SK-N-SH (cell line): ENCODE data around the gene JPT2.

Experiments
- CHD2 ChIP-seq: fragments of 150-350 bp; IDR thresholded peaks from 2 replicates; pipeline ENCODE4 v1.6.1; 2018; ENCODE audit warnings: low read length; ENCODE audit not compliant: partially characterized antibody
- EP300 ChIP-seq, 2 experiments: IDR thresholded peaks; 2 replicates each; pipeline versions ENCODE4 v1.4.0 to v1.6.1; 2012; ENCODE audit warnings: borderline replicate concordance in 1 of 2, low read depth in 1 of 2, low read length in 1 of 2
- FOXM1 ChIP-seq: IDR thresholded peaks from 2 replicates; pipeline ENCODE4 v1.4.0; 2012; ENCODE audit warnings: low read depth, mild to moderate bottlenecking
- GABPA ChIP-seq: IDR thresholded peaks from 2 replicates; pipeline ENCODE4 v1.4.0; 2012; ENCODE audit warnings: low read depth, mild to moderate bottlenecking
- JUND ChIP-seq: IDR thresholded peaks from 2 replicates; pipeline ENCODE4 v1.4.0; 2012
- MXI1 ChIP-seq: IDR thresholded peaks from 2 replicates; pipeline ENCODE4 v1.6.1; 2012; ENCODE audit warnings: mild to moderate bottlenecking, low read depth, low read length, improper control_type of control experiment
- PBX3 ChIP-seq: IDR thresholded peaks from 2 replicates; pipeline ENCODE4; 2012
- POLR2AphosphoS5 ChIP-seq: IDR thresholded peaks from 2 replicates; pipeline ENCODE4 v1.6.1; 2012; ENCODE audit warnings: low read depth, low read length
- RCOR1 ChIP-seq: fragments of 150-350 bp; IDR thresholded peaks from 2 replicates; pipeline ENCODE4 v1.6.1; 2017; ENCODE audit warnings: antibody characterized with exemption, low read length
- REST ChIP-seq: IDR thresholded peaks from 2 replicates; pipeline ENCODE4 v1.6.1; 2012; ENCODE audit warnings: mild to moderate bottlenecking, low read depth, low read length, moderate library complexity
- RXRA ChIP-seq: IDR thresholded peaks from 2 replicates; pipeline ENCODE4 v1.4.0; 2012; ENCODE audit warnings: low read depth, mild to moderate bottlenecking, borderline replicate concordance
- TCF12 ChIP-seq: IDR thresholded peaks from 2 replicates; pipeline ENCODE4 v1.4.0; 2012
- TF ChIP-seq, protein P1 (sequence below): fragments of 200-600 bp; sonication (generic); IDR thresholded peaks from 2 replicates; pipeline ENCODE4 v1.6.1; 2017; ENCODE audit warnings: antibody characterized with exemption, mild to moderate bottlenecking, moderate library complexity

DNA sequence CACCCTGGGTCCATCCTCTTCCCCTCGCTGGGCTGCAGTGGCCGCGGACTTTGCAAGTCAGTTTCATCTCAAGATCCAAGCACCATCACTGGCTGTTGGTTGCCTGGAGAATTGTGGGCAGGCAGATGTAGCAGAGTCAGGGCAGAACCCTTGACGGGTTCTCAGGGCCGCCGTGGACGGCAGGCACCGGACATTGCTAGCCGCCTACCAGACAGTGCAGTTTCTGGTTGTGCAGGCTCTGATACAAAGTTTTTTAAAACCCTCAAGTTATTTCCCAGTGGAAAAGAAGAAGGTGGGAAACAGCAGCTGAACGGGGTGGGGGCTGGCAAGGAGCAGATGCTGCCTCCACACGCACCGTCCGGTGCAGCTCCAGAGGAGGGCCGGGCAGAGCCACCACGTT is 31.3 kb downstream of the JPT2 start:
- TF ChIP-seq RXRA (no peak), EP300 (IDR thresholded peaks at IDR 0.05; ENCODE audit: borderline replicate concordance in 1 of 2, low read depth in 1 of 2, low read length in 1 of 2) (no peak), TCF12 (no peak), MXI1 (no peak), JUND (no peak), GABPA (no peak), REST (no peak), POLR2AphosphoS5 (no peak), CHD2 (no peak), RCOR1 (no peak), FOXM1 (no peak), PBX3 (no peak)
- TF ChIP-seq, protein P1, sequence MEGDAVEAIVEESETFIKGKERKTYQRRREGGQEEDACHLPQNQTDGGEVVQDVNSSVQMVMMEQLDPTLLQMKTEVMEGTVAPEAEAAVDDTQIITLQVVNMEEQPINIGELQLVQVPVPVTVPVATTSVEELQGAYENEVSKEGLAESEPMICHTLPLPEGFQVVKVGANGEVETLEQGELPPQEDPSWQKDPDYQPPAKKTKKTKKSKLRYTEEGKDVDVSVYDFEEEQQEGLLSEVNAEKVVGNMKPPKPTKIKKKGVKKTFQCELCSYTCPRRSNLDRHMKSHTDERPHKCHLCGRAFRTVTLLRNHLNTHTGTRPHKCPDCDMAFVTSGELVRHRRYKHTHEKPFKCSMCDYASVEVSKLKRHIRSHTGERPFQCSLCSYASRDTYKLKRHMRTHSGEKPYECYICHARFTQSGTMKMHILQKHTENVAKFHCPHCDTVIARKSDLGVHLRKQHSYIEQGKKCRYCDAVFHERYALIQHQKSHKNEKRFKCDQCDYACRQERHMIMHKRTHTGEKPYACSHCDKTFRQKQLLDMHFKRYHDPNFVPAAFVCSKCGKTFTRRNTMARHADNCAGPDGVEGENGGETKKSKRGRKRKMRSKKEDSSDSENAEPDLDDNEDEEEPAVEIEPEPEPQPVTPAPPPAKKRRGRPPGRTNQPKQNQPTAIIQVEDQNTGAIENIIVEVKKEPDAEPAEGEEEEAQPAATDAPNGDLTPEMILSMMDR, result no peak
